ENCODE results near the gene AOC1.

The AOC1 gene

GRCh38 chr7:150820578-150821198, 31.6 kb upstream of the AOC1 start:
- Histone ChIP-seq H3K36me3 (ENCODE audit: control insufficient read depth in 1 of 2, insufficient read depth in 2 of 2, low read length in 2 of 2) (no peaks in the 10 kb centered on the region), H3K9me3 (ENCODE audit: control insufficient read depth in 1 of 2, low read length in 2 of 2) (peaks cover 6 to 7% of the 10 kb centered on the region in 2 donors), H3K27ac (ENCODE audit: low read length) (peak overlapping the region; percentile 52), H3K4me3 (ENCODE audit: low read depth in 1 of 2, low read length in 2 of 2) (no peak overlapping the region), H3K27me3 (ENCODE audit: low read depth, low read length) (no peaks in the 10 kb centered on the region), H3K4me1 (ENCODE audit: control insufficient read depth in 1 of 2, insufficient read depth in 2 of 2, low read length in 2 of 2) (no peaks in the 10 kb centered on the region)

DNA sequence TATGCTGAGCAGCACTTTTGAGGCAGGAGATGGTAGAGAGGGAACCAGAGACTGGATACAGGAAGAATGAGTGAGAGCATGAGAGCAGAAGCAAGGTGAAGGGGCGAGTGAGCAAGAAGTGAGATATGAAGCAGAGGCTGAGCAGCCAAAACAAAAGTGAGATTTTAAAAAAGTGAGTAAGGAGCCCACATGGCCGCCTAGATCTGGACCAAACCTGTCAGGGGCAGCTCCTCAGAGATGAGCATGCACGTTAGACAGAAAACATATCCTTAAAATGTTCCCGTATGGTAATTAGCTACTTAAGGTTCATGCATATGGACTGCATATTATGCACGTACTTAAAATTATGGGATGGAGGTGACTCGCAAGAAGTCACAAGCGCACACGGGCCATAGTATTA, 29.3 kb upstream of the AOC1 start:
- Histone ChIP-seq H3K27ac (ENCODE audit: low read length) (no peak overlapping the region), H3K4me3 (ENCODE audit: low read depth in 1 of 2, low read length in 2 of 2) (no peak overlapping the region), H3K27me3 (ENCODE audit: low read depth, low read length) (no peaks in the 10 kb centered on the region), H3K4me1 (ENCODE audit: control insufficient read depth in 1 of 2, insufficient read depth in 2 of 2, low read length in 2 of 2) (no peaks in the 10 kb centered on the region), H3K9me3 (ENCODE audit: control insufficient read depth in 1 of 2, low read length in 2 of 2) (no peaks in the 10 kb centered on the region), H3K36me3 (ENCODE audit: control insufficient read depth in 1 of 2, insufficient read depth in 2 of 2, low read length in 2 of 2) (no peaks in the 10 kb centered on the region)

DNA sequence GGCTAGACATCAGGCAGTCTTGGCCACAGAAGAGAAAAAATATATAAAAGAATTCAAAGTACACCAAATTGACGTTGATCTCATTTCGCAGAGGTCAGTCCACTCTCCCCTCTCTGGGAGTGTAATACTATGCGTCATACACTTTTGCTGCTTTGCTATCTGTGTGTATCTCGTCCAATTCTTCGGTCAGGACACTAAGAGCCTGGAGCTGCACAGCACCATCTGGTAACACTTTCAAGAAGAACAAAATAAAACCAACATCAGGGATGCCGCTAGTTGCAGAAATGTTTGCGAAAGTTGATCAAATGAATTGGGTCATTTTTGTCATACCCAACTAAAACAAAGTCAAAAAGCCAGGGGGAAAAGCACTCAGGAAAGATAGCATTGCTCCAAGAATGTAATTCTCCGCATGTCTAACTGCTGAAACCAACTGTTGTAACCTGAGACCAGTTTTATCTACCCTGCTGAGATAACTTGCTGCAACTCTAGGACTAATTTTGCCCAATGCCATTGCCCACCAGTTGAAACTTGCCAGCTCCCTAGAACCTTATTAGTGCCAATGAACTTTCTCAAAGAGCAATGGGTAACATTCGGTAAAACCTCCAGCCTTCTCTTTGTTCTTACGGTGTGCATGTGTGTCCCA, 28.7 kb upstream of the AOC1 start:
- no peaks in the 10 kb centered on the region for H3K27me3 ChIP-seq (ENCODE audit: low read depth, low read length)
- no peak overlapping the region for H3K27ac ChIP-seq (ENCODE audit: low read length)
- H3K36me3 ChIP-seq (ENCODE audit: control insufficient read depth in 1 of 2, insufficient read depth in 2 of 2, low read length in 2 of 2) = no peaks in the 10 kb centered on the region
- H3K9me3 ChIP-seq (ENCODE audit: control insufficient read depth in 1 of 2, low read length in 2 of 2) = no peaks in the 10 kb centered on the region
- H3K4me3 ChIP-seq (ENCODE audit: low read depth in 1 of 2, low read length in 2 of 2) = no peak overlapping the region
- H3K4me1 ChIP-seq (ENCODE audit: control insufficient read depth in 1 of 2, insufficient read depth in 2 of 2, low read length in 2 of 2) = no peaks in the 10 kb centered on the region

DNA sequence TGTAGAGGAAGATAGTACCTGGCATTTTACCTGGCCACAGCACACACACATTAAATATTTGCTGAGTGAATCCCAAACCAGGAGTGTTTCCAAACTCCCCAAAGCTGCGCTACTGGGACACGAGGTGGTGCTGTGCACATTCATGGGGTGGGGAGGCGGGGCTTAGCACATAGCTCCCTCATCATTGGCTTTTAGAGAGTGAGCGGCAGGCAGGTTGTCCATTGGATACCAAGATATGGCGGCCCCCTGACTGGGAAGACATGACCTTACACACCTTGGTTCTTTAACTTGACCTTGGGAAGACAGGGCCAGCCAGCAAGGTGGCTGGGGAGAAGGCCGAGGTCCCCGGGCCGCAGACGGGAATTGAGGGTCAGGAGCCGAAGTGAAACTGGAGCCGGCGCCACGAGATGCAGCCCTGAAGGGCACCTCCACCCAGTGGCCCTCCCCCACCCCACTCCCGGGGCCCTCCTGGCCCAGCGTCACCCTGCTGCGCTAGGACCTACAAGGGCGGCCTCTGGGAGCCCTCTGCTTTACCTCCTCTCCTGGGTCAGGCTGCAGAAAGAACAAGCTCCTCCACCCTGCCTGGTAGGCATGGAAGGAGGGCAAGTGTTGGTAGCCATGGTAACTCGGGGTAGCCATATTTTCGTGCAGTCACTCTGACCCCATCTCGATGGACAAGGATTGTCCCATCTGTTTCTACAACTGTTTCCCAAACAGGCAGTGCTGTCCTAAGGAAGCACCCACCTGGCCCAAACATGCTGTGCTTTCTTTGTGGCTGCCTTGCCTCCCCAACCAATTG, 27.7 kb upstream of the AOC1 start:
- Histone ChIP-seq H3K27me3 (ENCODE audit: low read depth, low read length) (no peaks in the 10 kb centered on the region), H3K9me3 (ENCODE audit: control insufficient read depth in 1 of 2, low read length in 2 of 2) (no peaks in the 10 kb centered on the region), H3K4me3 (ENCODE audit: low read depth in 1 of 2, low read length in 2 of 2) (no peak overlapping the region), H3K27ac (ENCODE audit: low read length) (no peak overlapping the region), H3K36me3 (ENCODE audit: control insufficient read depth in 1 of 2, insufficient read depth in 2 of 2, low read length in 2 of 2) (no peaks in the 10 kb centered on the region), H3K4me1 (ENCODE audit: control insufficient read depth in 1 of 2, insufficient read depth in 2 of 2, low read length in 2 of 2) (no peaks in the 10 kb centered on the region)

GRCh38 chr7:150826061-150826849, 26.1 kb upstream of the AOC1 start:
- no peaks in the 10 kb centered on the region for H3K27me3 ChIP-seq (ENCODE audit: low read depth, low read length)
- H3K4me3 ChIP-seq (ENCODE audit: low read depth in 1 of 2, low read length in 2 of 2) = no peak overlapping the region
- no peaks in the 10 kb centered on the region for H3K36me3 ChIP-seq (ENCODE audit: control insufficient read depth in 1 of 2, insufficient read depth in 2 of 2, low read length in 2 of 2)
- H3K4me1 ChIP-seq (ENCODE audit: control insufficient read depth in 1 of 2, insufficient read depth in 2 of 2, low read length in 2 of 2) = no peaks in the 10 kb centered on the region
- peak overlapping the region; percentile 25 for H3K27ac ChIP-seq (ENCODE audit: low read length)
- no peaks in the 10 kb centered on the region for H3K9me3 ChIP-seq (ENCODE audit: control insufficient read depth in 1 of 2, low read length in 2 of 2)

GRCh38 chr7:150828384-150828783, 23.9 kb upstream of the AOC1 start:
- H3K27ac ChIP-seq (ENCODE audit: low read length) = no peak overlapping the region
- no peak overlapping the region for H3K4me3 ChIP-seq (ENCODE audit: low read depth in 1 of 2, low read length in 2 of 2)
- no peaks in the 10 kb centered on the region for H3K27me3 ChIP-seq (ENCODE audit: low read depth, low read length)
- no peaks in the 10 kb centered on the region for H3K9me3 ChIP-seq (ENCODE audit: control insufficient read depth in 1 of 2, low read length in 2 of 2)
- H3K4me1 ChIP-seq (ENCODE audit: control insufficient read depth in 1 of 2, insufficient read depth in 2 of 2, low read length in 2 of 2) = no peaks in the 10 kb centered on the region
- no peaks in the 10 kb centered on the region for H3K36me3 ChIP-seq (ENCODE audit: control insufficient read depth in 1 of 2, insufficient read depth in 2 of 2, low read length in 2 of 2)

DNA sequence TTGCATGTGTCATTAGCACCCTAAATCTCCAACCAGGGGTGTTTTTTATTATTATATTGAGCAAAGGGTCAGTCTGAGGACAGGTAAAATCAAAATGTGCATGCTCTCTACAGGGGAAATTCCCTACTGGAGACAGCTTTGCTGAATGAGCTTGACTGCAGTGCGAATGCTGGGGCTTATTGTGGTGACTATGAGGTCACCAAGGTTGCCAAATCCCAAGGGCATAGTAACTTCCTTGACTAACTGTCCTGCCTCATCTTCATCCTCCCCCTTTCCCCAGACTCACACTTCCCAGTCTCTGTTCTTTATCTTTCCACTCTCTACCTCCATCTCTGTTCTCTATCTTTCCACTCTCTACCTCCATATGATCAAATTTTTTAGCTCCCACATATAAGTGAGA, 22.9 kb upstream of the AOC1 start:
- Histone ChIP-seq H3K36me3 (ENCODE audit: control insufficient read depth in 1 of 2, insufficient read depth in 2 of 2, low read length in 2 of 2) (no peaks in the 10 kb centered on the region), H3K9me3 (ENCODE audit: control insufficient read depth in 1 of 2, low read length in 2 of 2) (no peaks in the 10 kb centered on the region)

DNA sequence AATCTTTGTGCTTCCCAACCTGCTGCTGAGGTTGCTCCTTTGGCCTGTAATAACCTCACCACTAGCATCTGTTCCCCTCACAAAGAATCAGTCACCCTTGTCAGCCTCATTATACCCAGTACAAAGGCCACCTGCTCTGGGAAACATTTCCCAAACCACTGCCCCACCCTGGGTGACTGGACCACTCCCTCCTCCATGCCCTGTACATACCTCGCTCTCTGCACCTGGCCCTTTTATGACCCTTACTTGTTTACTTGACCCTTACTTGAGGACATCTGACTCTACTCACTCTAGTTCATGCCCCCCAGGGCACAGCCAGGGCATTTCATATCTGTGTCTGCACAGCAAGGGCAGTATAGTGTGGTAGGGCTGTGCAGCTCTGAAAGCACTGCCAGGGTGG, 21.4 kb upstream of the AOC1 start:
- H3K27me3 ChIP-seq (ENCODE audit: low read depth, low read length) = no peaks in the 10 kb centered on the region
- no peaks in the 10 kb centered on the region for H3K4me1 ChIP-seq (ENCODE audit: control insufficient read depth in 1 of 2, insufficient read depth in 2 of 2, low read length in 2 of 2)
- no peaks in the 10 kb centered on the region for H3K9me3 ChIP-seq (ENCODE audit: control insufficient read depth in 1 of 2, low read length in 2 of 2)
- H3K27ac ChIP-seq (ENCODE audit: low read length) = no peak overlapping the region
- no peak overlapping the region for H3K4me3 ChIP-seq (ENCODE audit: low read depth in 1 of 2, low read length in 2 of 2)
- H3K36me3 ChIP-seq (ENCODE audit: control insufficient read depth in 1 of 2, insufficient read depth in 2 of 2, low read length in 2 of 2) = no peaks in the 10 kb centered on the region

More for the DNA sequence above, 22.9 kb upstream of the AOC1 start:
- Histone ChIP-seq H3K27ac (ENCODE audit: low read length) (no peak overlapping the region), H3K4me1 (ENCODE audit: control insufficient read depth in 1 of 2, insufficient read depth in 2 of 2, low read length in 2 of 2) (no peaks in the 10 kb centered on the region), H3K4me3 (ENCODE audit: low read depth in 1 of 2, low read length in 2 of 2) (no peak overlapping the region), H3K27me3 (ENCODE audit: low read depth, low read length) (no peaks in the 10 kb centered on the region)

DNA sequence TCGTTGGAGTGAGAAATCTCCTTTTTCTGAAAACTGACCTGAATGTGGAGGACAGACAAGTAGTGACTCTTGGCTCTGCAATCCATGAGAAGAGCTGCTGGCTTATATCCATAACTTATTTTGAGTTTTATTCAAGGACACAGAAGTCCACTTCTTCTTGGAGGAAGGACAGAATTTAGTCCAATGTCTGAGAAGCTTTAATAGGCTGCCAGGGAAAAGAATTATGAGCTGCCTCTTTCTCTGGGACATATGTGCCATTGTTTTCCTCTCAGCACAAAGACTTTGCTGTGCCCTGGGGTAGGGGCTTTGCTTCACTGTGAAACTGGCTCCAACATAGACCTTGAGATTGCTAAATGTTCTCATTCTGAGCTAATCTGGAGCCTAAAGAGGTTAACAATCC, 20.5 kb upstream of the AOC1 start:
- Histone ChIP-seq H3K4me3 (ENCODE audit: low read depth in 1 of 2, low read length in 2 of 2) (no peak overlapping the region), H3K36me3 (ENCODE audit: control insufficient read depth in 1 of 2, insufficient read depth in 2 of 2, low read length in 2 of 2) (no peaks in the 10 kb centered on the region), H3K9me3 (ENCODE audit: control insufficient read depth in 1 of 2, low read length in 2 of 2) (no peaks in the 10 kb centered on the region), H3K4me1 (ENCODE audit: control insufficient read depth in 1 of 2, insufficient read depth in 2 of 2, low read length in 2 of 2) (no peaks in the 10 kb centered on the region), H3K27ac (ENCODE audit: low read length) (no peak overlapping the region), H3K27me3 (ENCODE audit: low read depth, low read length) (no peaks in the 10 kb centered on the region)

GRCh38 chr7:150835019-150835418, 17.3 kb upstream of the AOC1 start:
- no peaks in the 10 kb centered on the region for H3K36me3 ChIP-seq (ENCODE audit: control insufficient read depth in 1 of 2, insufficient read depth in 2 of 2, low read length in 2 of 2)
- H3K27me3 ChIP-seq (ENCODE audit: low read depth, low read length) = no peaks in the 10 kb centered on the region
- H3K9me3 ChIP-seq (ENCODE audit: control insufficient read depth in 1 of 2, low read length in 2 of 2) = no peaks in the 10 kb centered on the region
- H3K27ac ChIP-seq (ENCODE audit: low read length) = no peak overlapping the region
- no peaks in the 10 kb centered on the region for H3K4me1 ChIP-seq (ENCODE audit: control insufficient read depth in 1 of 2, insufficient read depth in 2 of 2, low read length in 2 of 2)
- no peak overlapping the region for H3K4me3 ChIP-seq (ENCODE audit: low read depth in 1 of 2, low read length in 2 of 2)

- no peaks in the 10 kb centered on the region for H3K27me3 ChIP-seq (ENCODE audit: low read depth, low read length)
- H3K4me3 ChIP-seq (ENCODE audit: low read depth in 1 of 2, low read length in 2 of 2) = no peak overlapping the region
- no peaks in the 10 kb centered on the region for H3K4me1 ChIP-seq (ENCODE audit: control insufficient read depth in 1 of 2, insufficient read depth in 2 of 2, low read length in 2 of 2)
- H3K36me3 ChIP-seq (ENCODE audit: control insufficient read depth in 1 of 2, insufficient read depth in 2 of 2, low read length in 2 of 2) = no peaks in the 10 kb centered on the region
- H3K27ac ChIP-seq (ENCODE audit: low read length) = no peak overlapping the region
- H3K9me3 ChIP-seq (ENCODE audit: control insufficient read depth in 1 of 2, low read length in 2 of 2) = no peaks in the 10 kb centered on the region
These were observed 16.5 kb upstream of the AOC1 start for GRCh38 chr7:150835702-150836280.
